ENCODE measurements around the gene JAK2.

Gene JAK2

DNA sequence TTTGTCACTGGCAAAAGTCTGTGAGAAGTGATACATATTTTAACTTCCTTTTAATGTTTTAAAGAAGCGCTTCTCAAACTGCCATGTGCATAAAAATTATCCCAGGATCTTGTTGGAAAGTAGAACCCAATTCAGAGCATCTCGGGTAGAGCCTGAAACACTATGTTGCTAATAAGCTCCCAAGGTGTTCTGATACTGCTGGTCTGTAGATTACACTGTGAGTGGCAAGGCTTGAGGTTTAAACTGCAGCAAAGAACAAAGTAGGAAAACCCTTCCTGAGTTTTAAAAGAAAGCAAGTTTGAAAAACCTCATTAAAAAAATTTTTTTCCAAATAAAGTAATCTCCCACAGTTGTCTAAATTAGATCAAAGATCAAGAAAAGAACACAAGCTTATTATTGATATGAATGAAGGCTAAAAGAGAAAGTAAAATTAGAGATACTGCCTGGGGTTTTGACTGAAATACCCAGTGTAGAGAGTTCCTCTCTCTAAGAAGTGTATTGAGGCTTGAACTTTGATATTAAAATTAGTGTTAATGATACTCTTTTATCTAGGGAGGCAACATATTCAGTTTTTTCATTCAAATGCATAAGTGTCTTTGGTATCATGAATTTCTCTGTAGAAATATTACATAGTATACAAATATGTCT, 19.8 kb upstream of the JAK2 start:
- TF ChIP-seq, protein P1, sequence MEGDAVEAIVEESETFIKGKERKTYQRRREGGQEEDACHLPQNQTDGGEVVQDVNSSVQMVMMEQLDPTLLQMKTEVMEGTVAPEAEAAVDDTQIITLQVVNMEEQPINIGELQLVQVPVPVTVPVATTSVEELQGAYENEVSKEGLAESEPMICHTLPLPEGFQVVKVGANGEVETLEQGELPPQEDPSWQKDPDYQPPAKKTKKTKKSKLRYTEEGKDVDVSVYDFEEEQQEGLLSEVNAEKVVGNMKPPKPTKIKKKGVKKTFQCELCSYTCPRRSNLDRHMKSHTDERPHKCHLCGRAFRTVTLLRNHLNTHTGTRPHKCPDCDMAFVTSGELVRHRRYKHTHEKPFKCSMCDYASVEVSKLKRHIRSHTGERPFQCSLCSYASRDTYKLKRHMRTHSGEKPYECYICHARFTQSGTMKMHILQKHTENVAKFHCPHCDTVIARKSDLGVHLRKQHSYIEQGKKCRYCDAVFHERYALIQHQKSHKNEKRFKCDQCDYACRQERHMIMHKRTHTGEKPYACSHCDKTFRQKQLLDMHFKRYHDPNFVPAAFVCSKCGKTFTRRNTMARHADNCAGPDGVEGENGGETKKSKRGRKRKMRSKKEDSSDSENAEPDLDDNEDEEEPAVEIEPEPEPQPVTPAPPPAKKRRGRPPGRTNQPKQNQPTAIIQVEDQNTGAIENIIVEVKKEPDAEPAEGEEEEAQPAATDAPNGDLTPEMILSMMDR (IDR thresholded peaks at IDR 0.05; ENCODE audit: low read length) = no peak
- TF ChIP-seq EZH2 (IDR thresholded peaks at IDR 0.05; ENCODE audit: borderline replicate concordance, low read length) = no peak
- H2AFZ ChIP-seq (ENCODE audit: low read length) = no peak overlapping the region

DNA sequence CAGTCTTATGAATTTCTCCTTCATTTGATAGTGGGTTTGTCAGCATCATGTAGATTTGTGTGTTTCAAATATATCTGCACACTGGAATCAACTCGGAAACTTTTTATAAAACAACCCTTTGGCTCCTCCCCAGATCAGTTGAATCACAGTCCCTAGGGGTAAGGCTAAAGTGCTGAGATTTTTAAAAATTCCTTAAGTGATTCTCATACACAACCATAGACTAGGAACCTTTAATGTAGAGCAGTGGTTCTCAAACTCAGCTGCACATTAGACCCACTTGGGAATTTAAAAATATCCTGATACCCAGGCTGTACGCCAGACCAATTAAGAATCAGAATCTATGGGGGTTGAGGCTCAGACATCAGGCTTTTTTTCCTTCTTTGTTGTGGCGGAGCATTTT, 17.5 kb upstream of the JAK2 start:
- H2AFZ ChIP-seq (ENCODE audit: low read length) = no peak overlapping the region
- no peak overlapping the region for H3K27ac ChIP-seq (ENCODE audit: low read depth, low read length, poor library complexity, severe bottlenecking)
- H3K36me3 ChIP-seq (ENCODE audit: insufficient read depth, low read length) = no peaks in the 10 kb centered on the region
- no peak overlapping the region for H3K4me3 ChIP-seq (ENCODE audit: low read depth, low read length, poor library complexity, severe bottlenecking)
- no peaks in the 10 kb centered on the region for H3K79me2 ChIP-seq (ENCODE audit: insufficient read depth, low read length)
- H4K20me1 ChIP-seq (ENCODE audit: insufficient read depth, low read length) = no peaks in the 10 kb centered on the region
- no peaks in the 10 kb centered on the region for H3F3A ChIP-seq (ENCODE audit: insufficient read depth, low read length)
- TF ChIP-seq, protein P1 (IDR thresholded peaks at IDR 0.05; ENCODE audit: low read length) = no peak
- no peak for TF ChIP-seq EZH2 (IDR thresholded peaks at IDR 0.05; ENCODE audit: borderline replicate concordance, low read length)
- no peaks in the 10 kb centered on the region for H3K9me2 ChIP-seq (ENCODE audit: low read depth, low read length)
- no peaks in the 10 kb centered on the region for H3K27me3 ChIP-seq (ENCODE audit: insufficient read depth, low read length)
- no peak overlapping the region for H3K9ac ChIP-seq (ENCODE audit: low read length)
- peaks cover 12% of the 10 kb centered on the region for H3K4me1 ChIP-seq (ENCODE audit: insufficient read depth, low read length, severe bottlenecking)
- no peak overlapping the region for H3K4me2 ChIP-seq (ENCODE audit: low read length)
- H3K9me3 ChIP-seq (ENCODE audit: low read length) = peaks cover 5% of the 10 kb centered on the region; the same call in 1 of the 2 replicates

More for the DNA sequence above, 19.8 kb upstream of the JAK2 start:
- Histone ChIP-seq H3K9me3 (ENCODE audit: low read length) (peaks cover 5% of the 10 kb centered on the region; the same call in 1 of the 2 replicates), H4K20me1 (ENCODE audit: insufficient read depth, low read length) (no peaks in the 10 kb centered on the region), H3K27me3 (ENCODE audit: insufficient read depth, low read length) (no peaks in the 10 kb centered on the region), H3K27ac (ENCODE audit: low read depth, low read length, poor library complexity, severe bottlenecking) (no peak overlapping the region), H3K9ac (ENCODE audit: low read length) (no peak overlapping the region), H3K36me3 (ENCODE audit: insufficient read depth, low read length) (no peaks in the 10 kb centered on the region), H3F3A (ENCODE audit: insufficient read depth, low read length) (no peaks in the 10 kb centered on the region), H3K9me2 (ENCODE audit: low read depth, low read length) (no peaks in the 10 kb centered on the region), H3K4me2 (ENCODE audit: low read length) (no peak overlapping the region), H3K4me3 (ENCODE audit: low read depth, low read length, poor library complexity, severe bottlenecking) (no peak overlapping the region), H3K4me1 (ENCODE audit: insufficient read depth, low read length, severe bottlenecking) (no peaks in the 10 kb centered on the region), H3K79me2 (ENCODE audit: insufficient read depth, low read length) (no peaks in the 10 kb centered on the region)

DNA sequence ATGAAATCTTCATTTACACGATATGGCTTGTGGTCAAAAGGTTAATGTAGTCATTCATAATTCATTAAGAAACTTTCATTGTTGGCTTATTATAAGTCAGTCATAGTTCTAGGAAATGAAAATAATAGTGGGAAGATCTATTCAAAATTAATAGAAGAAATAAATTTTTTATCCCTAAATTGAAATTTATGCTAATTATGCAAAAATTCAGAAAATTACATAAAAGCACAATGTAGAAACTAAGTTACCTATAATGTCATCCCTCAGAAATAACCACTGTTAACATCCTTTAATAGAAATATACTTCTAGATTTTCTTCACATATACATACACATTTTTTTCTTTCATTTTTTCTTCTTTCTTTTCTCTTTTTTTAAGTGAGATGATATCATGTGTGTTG, 15.9 kb upstream of the JAK2 start:
- no peaks in the 10 kb centered on the region for H3K79me2 ChIP-seq (ENCODE audit: insufficient read depth, low read length)
- peaks cover under 1% of the 10 kb centered on the region; the same call in 1 of the 2 replicates for H3K9me3 ChIP-seq (ENCODE audit: low read length)
- H3K4me2 ChIP-seq (ENCODE audit: low read length) = no peak overlapping the region
- H3K27me3 ChIP-seq (ENCODE audit: insufficient read depth, low read length) = no peaks in the 10 kb centered on the region
- no peaks in the 10 kb centered on the region for H3K36me3 ChIP-seq (ENCODE audit: insufficient read depth, low read length)
- peaks cover 12% of the 10 kb centered on the region for H3K4me1 ChIP-seq (ENCODE audit: insufficient read depth, low read length, severe bottlenecking)
- H4K20me1 ChIP-seq (ENCODE audit: insufficient read depth, low read length) = no peaks in the 10 kb centered on the region
- H3F3A ChIP-seq (ENCODE audit: insufficient read depth, low read length) = no peaks in the 10 kb centered on the region
- H2AFZ ChIP-seq (ENCODE audit: low read length) = no peak overlapping the region
- no peak overlapping the region for H3K4me3 ChIP-seq (ENCODE audit: low read depth, low read length, poor library complexity, severe bottlenecking)
- no peak overlapping the region for H3K9ac ChIP-seq (ENCODE audit: low read length)
- TF ChIP-seq, protein P1 (IDR thresholded peaks at IDR 0.05; ENCODE audit: low read length) = no peak
- no peak for TF ChIP-seq EZH2 (IDR thresholded peaks at IDR 0.05; ENCODE audit: borderline replicate concordance, low read length)
- H3K27ac ChIP-seq (ENCODE audit: low read depth, low read length, poor library complexity, severe bottlenecking) = no peak overlapping the region
- H3K9me2 ChIP-seq (ENCODE audit: low read depth, low read length) = no peaks in the 10 kb centered on the region

Data from OCI-LY1 (cell line).